Embryonic facial prominence (tissue), 1 donor: ENCODE results near the gene VAT1L.
A peak's percentile ranks its signal among the peaks of the same experiment; 100 is the strongest.

ENCODE experiments used
- DNase-seq: peaks from one replicate; pipeline ENCODE4 v3.0.0-alpha.2; 2016; ENCODE audit errors: extremely low spot score

Gene VAT1L

DNA sequence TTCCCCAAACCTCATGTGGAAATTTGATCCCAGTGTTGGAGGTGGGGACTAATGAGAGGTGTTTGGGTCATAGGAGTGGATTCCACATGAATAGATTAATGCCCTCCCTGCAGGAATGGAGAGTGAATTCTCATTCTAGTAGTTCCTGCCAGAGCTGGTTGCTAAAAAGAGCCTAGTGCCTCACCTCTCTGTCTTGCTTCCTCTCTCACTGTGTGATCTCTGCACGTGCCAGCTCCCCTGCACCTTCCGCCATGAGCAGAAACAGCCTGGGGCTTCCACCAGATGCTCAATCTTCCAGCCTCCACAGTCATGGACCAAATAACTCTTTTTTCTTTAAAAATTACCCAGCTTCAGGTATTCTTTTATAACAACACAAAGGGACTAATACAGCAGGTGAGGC lies 161.1 kb downstream of the VAT1L start:
- no peak for DNase-seq

DNA sequence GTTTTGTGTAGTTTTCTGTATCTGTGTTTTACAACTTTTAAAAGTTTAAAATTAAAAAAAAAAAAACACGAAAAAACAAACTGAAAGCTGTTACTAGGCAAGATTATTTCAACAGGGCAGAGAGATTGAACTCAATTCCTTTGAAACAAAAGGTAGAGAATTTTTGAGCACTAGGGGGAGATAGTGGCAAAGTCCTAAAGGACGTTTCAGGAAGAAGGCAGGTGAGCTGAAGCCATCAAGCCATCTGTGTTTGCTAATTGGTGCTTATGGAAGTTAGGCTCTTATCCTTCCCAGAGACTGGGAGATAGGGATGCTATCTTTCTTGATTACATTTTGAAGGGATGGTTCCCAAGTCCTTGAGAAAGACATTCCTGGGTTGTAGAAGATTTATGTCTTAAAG lies 163.4 kb downstream of the VAT1L start:
- DNase-seq = no peak

DNA sequence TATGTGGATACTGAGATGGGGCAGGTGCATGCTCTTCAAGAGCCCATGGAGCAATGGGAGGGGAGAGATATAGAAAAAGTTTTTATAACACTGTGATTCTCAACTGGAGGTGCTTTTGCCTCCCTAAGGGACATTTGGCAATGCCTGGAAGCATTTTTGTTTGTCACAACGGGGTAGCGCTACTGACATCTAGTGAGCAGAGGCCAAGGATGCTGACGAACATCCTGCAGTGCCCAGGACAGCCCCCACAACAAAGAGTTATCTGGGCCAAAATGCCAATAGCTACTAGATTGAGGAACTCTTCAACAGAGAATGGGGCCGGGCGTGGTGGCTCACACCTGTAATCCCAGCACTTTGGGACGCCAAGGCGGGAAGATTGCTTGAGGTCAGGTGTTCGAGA lies 166.8 kb downstream of the VAT1L start:
- no peak for DNase-seq

DNA sequence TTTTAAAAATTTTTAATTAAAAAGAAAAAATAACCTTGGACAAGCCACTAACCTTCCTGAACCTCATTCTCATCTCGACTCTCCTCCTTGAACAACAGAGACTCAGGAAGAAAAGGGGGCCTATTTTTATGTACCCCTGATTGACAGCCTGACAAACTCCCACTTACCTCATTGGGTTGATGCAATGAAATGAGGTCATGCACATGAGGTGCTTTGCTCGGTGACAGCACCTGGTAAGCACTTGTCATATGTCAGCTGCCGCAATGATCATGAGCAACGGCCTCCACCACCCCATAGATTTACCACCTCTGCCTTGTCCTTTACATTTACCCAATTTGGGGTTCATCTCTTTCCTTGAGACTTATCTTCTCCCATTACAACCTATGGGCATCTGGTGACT lies 167.9 kb downstream of the VAT1L start:
- no peak for DNase-seq

- no peak for DNase-seq
Observed at GRCh38 chr16:77960766-77961165, 172.4 kb downstream of the VAT1L start.

DNA sequence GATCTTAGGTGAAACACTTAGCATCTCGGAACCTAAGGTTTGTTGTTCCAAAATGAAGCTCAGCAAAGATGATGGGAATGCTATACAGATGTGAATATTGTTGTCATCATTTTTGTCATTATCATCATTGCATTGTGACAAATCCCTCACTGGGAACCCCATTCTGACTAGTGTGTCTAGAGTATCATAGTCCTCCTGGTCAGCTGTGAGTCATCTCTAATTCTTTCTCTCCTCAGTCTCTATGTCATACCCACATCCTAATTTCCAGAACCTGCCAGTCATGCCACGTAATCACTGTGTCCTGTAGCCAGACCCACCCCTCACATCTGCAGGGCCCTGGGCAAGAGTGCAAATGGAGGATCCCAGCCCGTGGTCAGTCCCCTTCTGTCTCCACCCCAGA lies 173.4 kb downstream of the VAT1L start:
- DNase-seq = no peak

DNA sequence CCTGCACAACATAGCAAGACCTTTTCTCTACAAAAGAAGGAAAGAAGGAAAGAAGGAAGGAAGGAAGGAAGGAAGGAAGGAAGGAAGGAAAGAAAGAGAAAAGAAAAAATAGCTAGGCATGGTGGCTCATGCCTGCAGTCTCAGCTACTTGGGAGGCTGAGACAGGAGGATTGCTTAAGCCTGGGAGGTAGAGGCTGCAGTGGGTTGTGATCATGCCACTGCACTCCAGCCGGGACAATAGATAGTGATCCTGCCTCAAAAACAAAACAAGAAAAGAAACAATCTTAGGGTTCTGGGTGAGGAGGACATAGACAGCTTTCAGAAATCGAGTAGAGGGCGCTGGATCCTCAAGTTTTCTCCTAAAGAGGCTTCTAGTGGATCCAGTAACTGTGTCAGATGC lies 174.3 kb downstream of the VAT1L start:
- DNase-seq = no peak

GRCh38 chr16:77963185-77964044 lies 175.1 kb downstream of the VAT1L start:
- DNase-seq = no peak

GRCh38 chr16:77965346-77965745 lies 177.0 kb downstream of the VAT1L start:
- no peak for DNase-seq

GRCh38 chr16:77967054-77967904 lies 178.9 kb downstream of the VAT1L start:
- DNase-seq = no peak

DNA sequence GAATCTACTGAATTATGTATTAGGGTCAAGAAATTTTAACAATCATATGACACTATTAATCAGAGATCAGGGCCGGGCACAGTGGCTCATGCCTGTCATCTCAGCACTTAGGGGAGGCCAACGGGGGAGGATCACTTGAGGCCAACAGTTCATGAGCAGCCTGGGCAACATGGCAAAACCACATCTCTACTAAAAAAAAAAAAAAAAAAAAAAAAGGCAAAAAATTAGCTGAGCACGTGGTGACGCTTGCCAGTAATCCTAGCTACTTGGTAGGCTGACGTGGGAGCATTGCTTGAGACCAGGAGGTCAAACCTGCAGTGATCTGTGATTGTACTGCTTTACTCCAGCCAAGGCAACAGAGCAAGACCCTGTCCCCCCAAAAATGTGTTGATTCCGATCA lies 181.5 kb downstream of the VAT1L start:
- DNase-seq = no peak

DNA sequence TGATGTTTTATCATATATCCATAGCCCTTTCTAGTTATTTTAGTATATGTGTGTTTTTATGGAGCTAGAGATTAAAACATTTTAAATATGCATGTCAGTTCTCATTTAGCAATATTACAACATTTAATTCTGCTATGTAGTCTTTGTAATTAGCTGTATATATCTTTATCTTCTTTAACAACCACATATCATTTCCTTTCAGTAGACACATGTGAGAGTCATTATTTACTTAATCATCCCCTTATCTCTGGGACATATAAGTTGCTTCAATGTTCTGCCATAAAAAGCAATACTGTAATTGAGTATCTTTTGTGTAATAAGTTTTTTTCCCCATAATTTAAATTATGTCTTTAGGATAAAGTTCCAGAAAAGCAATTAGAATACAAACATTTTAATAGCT lies 182.0 kb downstream of the VAT1L start:
- DNase-seq = no peak

DNA sequence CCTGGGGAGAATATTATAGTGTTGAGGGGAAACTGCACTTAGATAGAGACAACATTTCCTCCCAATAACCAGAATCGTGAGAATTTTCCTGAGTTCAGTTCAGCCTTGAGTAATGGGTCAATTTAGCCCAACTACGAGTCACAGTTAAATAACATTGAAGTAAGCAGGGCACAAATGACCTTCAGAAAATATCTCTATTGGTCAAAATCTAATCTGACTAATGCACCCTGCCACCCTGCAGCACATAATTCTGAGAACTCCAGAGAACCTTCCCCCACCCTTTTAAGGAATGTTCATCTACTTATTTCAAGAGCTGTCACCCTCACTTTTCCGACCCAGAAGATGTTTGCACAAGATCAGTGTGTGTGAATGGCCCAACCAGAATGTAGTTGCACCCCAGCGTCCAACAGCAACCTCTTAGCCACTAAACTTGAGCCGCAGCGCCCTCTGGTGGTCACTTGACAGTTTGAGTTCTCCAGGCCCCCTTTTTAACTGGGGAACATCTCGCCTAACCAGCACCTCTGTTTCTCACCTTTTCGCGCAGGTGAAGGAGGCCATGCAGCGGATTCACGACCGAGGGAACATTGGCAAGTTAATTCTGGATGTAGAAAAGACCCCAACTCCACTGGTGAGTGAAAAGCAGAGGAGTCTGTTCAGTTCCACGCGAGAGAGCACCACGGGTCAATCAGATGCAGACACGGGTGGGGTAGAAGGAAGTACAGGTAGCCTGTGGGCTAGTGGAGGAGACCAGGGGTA lies 183.1 kb downstream of the VAT1L start:
- DNase-seq = peak; percentile 27

DNA sequence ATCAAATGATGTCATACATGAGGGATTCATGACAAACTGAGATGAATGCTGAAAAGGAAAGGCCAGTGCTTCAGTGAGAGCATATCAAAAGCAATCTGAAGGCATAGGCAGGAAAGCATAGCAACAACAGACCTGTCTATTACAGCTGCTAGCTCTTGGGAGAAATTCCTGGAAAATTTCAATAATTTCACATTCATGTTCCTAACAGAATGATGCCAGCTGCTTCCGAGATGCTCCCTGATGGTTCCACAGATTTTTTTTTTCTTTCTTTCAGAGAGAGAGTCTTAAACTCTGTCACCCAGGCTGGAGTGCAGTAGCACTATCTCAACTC lies 183.7 kb downstream of the VAT1L start:
- no peak for DNase-seq

GRCh38 chr16:77974883-77975282 lies 186.5 kb downstream of the VAT1L start:
- no peak for DNase-seq

GRCh38 chr16:77975942-77976341 lies 187.6 kb downstream of the VAT1L start:
- no peak for DNase-seq

GRCh38 chr16:77977339-77977738 lies 189.0 kb downstream of the VAT1L start:
- no peak for DNase-seq

DNA sequence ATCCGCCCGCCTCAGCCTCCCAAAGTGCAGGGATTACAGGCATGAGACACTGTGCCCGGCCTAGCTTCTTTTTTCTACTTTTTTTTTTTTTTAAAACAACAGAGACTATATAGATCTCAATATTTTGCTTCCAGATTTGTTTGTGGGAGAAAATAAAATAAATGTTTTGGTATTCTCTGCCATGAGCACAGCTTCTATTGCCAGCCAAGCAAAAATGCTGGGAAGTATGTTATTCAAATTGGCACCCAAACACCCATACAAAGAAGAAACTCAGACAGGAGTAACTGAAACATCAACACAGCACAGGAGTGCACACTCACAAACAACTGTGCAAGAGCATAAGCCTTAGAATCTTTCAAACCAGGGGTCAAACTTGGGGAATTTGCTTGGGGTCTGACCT lies 196.7 kb downstream of the VAT1L start:
- no peak for DNase-seq

DNA sequence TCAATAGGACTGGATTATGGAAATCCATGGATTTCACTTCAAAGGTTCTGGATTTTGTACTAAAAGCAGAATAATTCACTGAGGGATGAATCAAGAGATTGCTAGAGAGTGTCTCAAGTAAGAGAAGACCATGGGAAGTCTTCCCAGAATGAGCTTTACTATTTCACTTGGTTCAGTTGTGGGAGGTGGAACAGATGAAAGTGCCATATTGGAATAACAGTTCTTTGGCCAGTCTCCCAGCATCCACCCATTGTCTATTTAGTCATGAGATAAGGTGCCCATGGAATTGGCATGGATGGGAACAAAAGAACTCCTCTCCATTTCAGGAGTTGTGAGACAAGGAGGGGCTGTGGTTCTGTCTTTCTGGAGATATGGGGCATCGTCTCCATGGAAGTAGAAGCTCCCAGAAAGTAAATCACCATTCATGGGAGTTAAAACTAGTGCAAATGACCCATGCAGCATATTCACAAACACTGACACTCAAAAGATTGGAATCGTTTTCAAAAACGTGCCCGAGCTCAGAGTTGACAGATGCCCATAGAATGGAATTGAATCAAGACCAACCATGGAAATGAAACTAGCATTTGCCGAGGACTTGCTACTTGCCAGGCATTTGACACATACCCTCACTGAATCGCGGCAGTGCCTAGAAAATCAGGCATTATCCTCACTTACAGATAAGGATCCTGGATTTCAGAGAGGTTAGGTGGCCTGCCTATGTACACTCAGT lies 197.8 kb downstream of the VAT1L start:
- no peak for DNase-seq

GRCh38 chr16:77987810-77988209 lies 199.4 kb downstream of the VAT1L start:
- DNase-seq = no peak

DNA sequence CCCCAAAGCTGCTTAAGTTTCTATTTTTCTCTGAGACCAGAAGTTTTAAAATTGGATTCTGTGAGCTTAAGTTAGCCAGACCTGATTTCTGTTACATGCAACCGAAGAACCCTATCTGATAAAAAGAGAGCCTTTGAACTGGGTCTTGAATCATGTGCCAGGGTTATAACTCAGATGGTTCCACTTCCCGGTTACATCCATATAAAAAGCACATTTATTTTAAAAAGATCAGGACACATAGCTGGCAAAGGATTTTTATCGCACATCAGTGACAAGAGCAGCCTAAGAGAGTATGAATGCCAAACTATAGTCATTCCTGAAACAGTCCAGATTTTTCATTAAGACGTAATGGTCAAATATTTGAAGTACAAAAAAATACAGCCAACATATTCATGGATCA lies 201.5 kb downstream of the VAT1L start:
- DNase-seq = no peak

DNA sequence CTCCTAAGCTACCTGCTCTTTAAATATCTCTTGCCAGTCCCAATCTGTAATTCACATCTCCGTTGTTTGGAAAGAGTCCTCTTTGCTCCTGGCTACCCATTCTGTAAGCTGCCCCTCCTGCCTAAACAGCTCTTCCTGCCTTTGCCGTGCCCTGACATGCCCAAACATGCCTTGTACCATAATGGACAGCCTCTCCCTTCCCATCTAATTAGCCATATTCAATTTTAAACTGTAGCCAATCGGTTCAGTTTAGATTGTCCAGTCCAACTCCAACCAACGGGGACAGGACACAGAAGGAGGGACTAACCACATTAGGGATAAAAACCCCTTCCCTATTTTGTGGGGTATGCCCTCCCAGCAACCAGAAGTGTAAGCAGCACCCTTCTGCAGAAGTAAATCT lies 203.3 kb downstream of the VAT1L start:
- DNase-seq = no peak
